CD4-positive, alpha-beta T cell treated with Interferon alpha-2 for 1 hour (primary cell): ENCODE measurements around the gene CHN2.

Experiments used
- DNase-seq, 2 donors: peaks; one replicate each; pipeline ENCODE4 v3.0.0-alpha.2; 2020 to 2022

CHN2 gene

GRCh38 chr7:29445736-29446135 lies 251.2 kb downstream of the CHN2 start:
- DNase-seq, result no peak

DNA sequence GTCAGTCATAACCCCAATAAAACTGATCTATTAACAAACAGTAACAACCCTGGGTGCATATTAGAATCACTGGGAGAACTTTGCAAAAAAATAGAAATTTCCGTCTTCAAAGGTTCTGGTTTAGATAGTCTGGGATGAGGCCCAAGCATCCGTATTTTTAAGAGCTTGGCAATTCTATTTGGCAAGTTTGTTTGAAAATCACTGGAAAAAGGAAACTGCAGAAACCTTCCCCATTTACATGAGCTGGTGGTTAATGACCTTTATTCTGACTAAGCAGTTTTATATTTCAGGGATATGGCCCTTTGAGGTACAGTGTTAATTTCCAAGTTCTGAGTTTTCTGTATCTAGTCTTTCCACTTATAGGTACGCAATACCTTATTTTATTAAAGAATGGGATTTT lies 253.3 kb downstream of the CHN2 start:
- DNase-seq, result no peak

DNA sequence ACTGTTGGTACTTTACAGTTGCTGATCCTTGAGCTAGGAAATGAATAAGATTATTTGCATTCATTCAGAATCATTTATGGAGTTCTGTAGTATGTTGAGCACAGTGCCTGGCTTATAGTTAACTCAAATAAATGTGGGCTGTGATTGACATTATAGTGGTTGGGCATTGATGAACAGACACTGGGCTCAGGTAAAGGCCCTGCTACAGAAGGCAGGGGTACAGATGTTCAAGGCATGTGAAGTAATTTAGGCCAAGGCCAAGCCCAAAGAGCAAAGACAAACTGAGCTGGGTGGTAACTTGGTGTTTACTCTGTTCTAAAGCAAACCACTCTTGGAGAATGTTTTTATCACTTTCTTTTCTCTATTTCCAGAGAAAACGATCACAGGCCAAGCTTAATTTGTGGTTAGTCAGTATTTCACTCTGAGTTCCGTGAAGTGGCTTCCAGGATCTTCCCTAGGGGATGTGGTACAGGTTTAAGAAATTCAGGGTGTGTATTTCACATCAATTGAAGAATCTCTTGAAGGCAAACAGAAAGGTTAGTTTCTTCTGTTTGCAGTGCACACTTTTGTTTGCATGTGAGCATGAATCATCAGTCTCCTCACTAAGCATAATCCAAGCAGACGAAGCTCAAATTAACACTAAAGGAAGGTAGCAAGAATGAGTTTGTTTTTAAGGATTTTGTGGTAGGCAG lies 255.1 kb downstream of the CHN2 start:
- no peak for DNase-seq

GRCh38 chr7:29453021-29453420 lies 258.4 kb downstream of the CHN2 start:
- no peak for DNase-seq

DNA sequence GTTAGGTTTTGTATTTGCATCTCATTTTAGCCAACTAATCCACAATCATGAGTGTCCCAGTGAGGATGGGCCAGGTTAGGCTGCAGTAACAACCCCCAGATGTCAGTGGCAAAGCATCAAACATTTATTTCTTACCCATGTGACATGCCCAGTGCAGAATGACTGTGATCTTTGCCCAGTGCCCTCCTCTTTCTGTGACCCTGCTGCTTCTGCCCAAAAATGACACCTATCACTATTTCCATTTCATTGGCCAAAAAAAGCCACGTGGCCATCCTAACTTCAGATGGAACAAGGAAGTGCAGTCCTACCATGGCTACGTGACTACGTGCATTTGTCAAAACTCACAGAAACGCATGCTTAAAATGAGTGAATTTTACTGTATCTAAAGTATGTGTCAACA lies 259.9 kb downstream of the CHN2 start:
- DNase-seq, result no peak

DNA sequence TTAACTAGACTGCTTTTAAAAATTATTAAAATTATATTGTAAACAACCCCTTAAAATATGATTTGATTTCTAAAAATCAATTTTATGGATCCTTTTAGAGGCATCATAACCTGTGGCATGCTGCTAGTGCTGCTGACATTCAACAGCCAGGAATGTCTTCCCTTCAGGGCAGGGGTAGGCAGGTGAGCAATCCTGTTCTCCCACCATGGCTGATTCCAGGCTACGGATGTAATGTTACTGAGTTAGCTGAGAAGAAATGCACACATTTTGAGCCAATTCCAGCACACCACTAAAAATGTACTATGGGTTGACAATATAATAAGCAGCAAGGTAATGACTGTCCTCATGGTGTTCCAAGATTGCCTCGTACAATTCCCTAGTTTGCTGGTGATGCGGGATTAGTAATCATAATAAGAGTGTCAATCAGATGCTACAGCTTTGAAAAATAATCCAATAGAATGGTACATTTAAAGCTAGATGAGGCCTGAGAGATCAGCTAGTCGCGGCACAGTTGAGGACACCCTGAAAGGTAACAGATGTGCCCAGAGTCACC lies 260.4 kb downstream of the CHN2 start:
- DNase-seq, result no peak

DNA sequence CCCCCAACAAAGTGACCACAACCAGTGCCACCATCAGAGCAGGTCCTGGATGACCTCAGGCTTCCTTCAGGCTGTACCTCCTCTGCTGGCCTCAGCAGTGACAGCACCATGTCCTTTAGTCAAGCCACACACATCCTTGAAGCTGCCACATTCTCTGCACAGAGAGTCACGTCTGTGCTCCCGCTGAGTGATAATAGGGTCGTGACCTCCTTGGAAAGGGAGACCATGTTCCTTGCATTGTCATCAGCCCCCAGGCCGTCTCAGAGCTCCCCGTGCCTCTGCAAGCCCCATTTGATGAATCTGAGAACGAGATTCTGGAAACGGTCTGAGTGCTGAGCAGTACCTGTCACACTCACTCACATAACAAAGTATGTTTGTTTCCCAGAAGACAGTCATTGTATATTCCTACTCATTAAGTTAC lies 262.6 kb downstream of the CHN2 start:
- no peak for DNase-seq

DNA sequence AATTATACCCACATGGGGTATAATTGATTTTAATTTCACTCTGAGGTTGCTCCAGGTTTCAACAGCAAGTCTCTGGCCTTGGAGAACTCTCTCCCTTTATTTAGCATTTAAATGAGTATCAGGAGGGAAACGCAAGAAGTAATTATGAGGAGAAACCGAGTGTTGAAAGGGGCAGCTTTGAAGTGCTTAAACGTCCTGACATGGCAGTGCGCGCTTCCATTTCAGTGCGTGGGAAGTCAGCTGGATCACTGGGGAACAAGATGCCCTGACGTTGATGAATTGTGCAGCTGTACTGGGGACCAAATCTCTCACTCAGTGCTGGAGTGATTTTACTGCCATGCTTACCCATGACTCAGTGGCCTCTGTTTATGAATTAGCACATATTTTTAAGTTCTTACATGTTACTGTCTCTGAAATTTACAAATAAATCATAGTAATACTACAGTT lies 263.0 kb downstream of the CHN2 start:
- DNase-seq, result no peak

DNA sequence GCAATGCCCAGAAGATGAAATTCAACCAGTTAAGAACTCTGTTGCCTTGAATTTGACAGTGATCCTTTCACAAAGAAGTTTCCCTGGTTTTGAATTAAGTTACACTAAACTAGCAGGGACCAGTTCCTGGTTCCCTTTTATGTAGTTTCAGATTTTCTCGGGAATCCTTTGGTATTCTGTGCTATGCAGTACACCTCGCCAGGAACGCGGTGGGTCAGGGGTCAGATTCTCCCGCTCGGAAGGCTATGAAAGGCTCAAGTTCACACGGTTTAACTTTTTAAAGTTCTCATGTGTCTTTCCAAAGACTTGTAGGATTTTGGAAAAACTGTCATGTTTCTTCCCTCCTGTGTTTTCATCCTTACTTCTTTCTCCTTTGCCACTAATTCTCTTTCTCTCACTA lies 264.4 kb downstream of the CHN2 start:
- DNase-seq, result no peak

- DNase-seq, result no peak
Observed at GRCh38 chr7:29459589-29459988, 265.0 kb downstream of the CHN2 start.

GRCh38 chr7:29461996-29462395 lies 267.4 kb downstream of the CHN2 start:
- no peak for DNase-seq

- DNase-seq, result no peak
Observed at GRCh38 chr7:29463504-29464158, 269.1 kb downstream of the CHN2 start.

DNA sequence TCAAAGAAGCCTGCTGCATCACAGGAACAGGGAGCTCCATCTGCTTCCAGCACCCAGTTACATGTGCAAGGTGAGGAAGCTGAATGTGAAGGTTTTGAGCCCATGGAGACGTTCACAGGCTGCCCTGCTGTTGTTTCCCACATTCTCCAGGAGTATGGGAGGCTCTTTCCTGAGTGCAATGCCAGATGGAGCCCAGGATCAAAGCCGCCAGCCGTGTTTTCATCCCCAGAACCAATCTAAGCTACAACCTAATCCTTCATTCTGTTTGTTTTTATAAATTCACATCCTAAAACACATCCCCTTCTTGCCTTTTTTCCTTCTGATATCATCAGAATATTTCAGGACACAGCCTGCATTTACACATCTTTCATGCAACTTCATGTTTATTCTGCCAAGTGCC lies 270.2 kb downstream of the CHN2 start:
- DNase-seq, result no peak

DNA sequence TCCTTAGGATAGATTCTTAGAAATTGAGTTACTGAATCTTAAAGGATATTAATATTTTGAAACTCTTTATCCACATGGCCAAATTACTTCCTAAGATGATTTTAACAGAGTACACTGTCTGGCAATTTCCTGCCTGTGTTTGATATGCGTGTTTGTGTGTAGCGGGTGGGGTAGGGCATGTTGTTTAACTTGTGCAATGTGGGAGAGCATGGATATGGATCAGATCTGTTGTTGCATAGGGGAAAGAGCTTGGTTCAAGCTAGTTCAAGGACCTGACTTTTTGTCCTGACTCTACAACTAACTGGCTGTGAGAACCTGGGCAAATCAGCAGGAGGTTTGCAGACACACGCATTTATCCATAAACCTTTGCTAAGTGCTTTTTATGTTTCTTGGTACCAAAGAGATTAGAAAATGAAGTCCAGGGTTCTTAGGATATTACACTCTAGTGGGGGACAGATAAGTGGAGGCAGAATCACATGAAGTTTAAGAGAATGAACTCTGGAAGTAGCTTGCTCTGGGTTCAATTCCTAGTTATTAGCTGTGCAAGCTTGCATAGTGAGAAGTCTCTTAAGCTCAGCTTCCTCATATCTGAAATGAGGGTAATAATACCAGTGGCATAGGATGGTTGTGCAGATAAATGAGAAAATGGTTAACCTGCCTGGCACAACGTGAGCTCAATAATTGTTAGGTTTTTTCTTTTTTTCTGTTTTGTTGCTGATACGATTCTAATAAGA lies 272.8 kb downstream of the CHN2 start:
- DNase-seq, result no peak

- no peak for DNase-seq
Observed at GRCh38 chr7:29468196-29468595, 273.6 kb downstream of the CHN2 start.

GRCh38 chr7:29469281-29469680 lies 274.7 kb downstream of the CHN2 start:
- DNase-seq, result no peak

GRCh38 chr7:29469976-29470557 lies 275.5 kb downstream of the CHN2 start:
- no peak for DNase-seq

DNA sequence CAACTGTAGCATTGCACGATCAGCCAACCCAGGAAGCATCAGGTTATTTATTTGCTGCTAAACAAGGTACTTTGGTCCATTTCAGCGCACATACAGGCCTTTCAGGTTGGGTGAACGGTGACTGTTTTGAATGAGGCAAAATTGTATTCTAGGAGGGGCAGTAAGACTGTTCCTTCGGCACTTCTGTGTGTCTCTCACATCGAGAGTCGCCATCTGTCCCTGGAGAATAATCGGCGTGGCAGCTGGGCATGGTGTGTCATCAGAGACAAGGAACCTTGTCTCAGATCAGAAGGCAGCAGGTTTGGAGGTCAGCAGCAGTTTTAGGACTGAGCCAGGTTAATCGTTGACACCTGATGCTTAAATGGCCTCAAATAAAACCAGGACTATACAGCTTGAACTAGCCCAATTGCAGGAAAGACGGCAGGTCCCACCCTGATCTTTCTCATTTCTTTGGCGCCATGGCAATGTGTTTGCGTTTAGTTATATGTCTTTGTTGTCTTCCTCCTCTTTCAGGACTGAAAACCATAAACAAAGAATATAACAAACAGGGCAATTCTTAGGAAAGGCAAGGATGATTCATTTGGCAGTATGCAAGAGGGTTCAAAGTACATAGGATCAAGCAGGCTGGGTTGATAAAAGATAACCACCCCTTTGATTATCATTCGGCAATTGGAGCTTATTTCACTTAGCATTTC lies 277.0 kb downstream of the CHN2 start:
- DNase-seq, result no peak

DNA sequence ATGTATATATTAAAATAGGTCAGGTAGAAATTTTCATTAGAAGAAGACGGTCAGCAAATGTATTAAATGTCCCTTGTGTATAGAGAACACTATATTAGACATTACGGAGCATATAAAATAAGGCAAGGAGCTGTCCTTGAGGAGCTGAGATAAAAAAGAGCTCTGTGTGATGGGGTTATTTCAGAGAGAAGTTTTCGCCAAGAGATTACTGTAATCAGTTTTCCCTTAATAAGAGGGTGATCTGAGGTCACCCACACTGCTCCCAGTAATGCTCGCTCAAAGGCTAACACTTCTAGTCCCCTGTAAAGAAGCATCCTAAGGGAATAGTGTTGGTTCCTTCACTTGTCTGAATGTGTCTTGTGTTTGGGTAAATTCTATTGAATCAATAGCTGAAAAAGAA lies 282.3 kb downstream of the CHN2 start:
- no peak for DNase-seq

DNA sequence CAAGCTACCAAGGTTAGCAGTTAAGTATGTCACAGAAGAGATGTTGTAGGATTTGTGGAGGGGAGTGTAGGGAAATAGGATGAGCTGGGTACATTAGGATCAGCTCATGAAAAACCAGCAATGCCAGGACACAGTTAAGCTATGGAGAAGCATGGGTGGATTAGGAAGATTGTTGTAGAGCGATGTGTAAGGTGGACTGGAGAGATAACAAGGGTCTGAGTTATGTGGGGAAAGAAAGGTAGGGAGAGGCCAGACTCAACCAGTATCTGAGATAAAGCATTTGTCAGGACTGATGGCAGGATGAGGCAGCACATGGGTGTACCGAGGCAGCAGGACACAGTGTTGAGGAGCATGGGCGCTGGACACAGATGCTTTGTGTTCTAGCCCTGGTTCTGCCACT lies 283.7 kb downstream of the CHN2 start:
- no peak for DNase-seq

DNA sequence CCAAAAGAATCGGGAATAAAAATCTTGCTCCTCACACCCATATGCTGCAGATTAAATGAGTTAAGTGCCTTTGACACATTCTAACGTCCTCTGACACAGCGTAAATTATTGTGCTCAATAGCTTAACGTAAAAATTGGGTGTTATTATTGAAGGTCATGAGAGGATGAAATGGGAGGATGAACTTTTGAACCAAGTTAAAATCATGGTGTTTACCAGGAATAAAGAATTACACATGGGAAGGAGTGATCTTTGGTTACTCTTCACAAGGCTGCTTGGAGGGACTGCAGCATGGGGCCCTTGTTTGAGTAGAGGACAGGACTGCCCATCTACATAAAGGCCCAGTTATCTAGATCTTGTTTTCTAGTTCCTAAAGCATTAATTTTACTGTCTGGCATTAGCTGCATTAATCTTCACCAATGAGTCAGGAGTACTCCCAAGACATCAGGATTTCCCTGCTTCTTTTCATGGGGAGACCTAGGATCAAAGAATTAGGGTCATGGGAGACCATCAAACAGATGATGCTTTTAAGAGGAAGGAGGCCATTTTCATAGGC lies 284.2 kb downstream of the CHN2 start:
- DNase-seq, result no peak
